ENCODE data around the gene COX18. TPM values are rescaled to one million over a fixed set of nuclear protein-coding genes. Genes with fewer than 3 reads are reported as not detected.

The COX18 gene
- total RNA-seq, 1 experiment from 2014 or later, result 20.5 TPM

DNA sequence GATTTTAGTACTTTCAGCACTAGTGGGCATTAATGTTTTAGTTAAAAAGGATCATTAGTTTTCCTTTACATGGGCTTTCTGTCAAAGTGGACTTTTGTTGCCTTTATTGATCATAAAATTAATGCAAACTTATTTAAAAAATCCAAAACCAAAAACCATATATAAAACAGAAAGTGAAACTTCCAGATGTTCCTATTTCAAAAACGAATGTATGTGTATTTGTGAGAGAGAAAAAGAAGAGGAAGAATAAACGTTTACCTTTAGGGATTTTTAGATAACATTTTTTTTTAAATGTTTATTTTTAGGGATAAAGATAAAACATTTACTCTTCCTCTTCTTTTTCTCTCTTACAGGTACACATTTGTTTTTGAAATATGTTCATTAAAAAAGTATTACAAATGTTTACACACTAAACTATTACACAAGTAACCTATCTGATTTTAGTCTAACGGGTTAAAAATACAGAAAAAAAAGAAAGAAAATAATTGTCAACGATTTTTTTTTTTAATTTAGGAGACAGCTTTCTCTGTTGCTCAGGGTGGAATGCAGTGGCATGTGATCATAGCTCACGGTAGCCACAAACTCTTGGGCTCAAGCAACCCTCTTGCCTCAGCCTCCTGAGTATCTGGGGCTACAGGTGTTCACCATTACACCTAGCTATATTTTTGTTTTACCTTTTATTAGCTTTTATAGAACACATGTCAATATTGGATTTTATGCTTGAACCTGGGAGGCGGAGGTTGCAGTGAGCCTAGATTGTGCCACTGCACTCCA lies 16.8 kb upstream of the COX18 start:
- no peak overlapping the region for H2BK15ac ChIP-seq (ENCODE audit: low read depth, low read length)
- H3K27me3 Mint-ChIP-seq (ENCODE audit: low read depth), result no peaks in the 10 kb centered on the region
- H3K23me2 ChIP-seq (ENCODE audit: insufficient read length, low read depth, low read length, poor library complexity, severe bottlenecking), result no peaks in the 10 kb centered on the region
- no peak overlapping the region for H2AK5ac ChIP-seq (ENCODE audit: insufficient read length, low read length)
- no peak overlapping the region for H3K4me2 ChIP-seq (ENCODE audit: insufficient read depth, insufficient read length, low read length)
- TF ChIP-seq CTCF (conservative IDR thresholded peaks at IDR 0.05), result no peak
- peaks cover 18 to 61% (median 45%) of the 10 kb centered on the region in 3 experiments for H3K36me3 Mint-ChIP-seq (ENCODE audit: insufficient read depth in 1 of 3, low read depth in 3 of 3)
- no peak overlapping the region for H4K5ac ChIP-seq (ENCODE audit: insufficient read length, low read depth, low read length)
- no peaks in the 10 kb centered on the region for H3K4me1 ChIP-seq (ENCODE audit: insufficient read depth, low read length)
- no peaks in the 10 kb centered on the region for H3K4me1 Mint-ChIP-seq
- no peaks in the 10 kb centered on the region for H3K9me3 ChIP-seq (ENCODE audit: control insufficient read depth, low read depth, low read length)
- no peak overlapping the region for H3K4ac ChIP-seq (ENCODE audit: low read depth, low read length)
- no peak overlapping the region for H3K14ac ChIP-seq (ENCODE audit: insufficient read depth, low read length)
- no peak overlapping the region for H3K18ac ChIP-seq (ENCODE audit: insufficient read length, low read depth, low read length)
- no peak overlapping the region for H3K27ac ChIP-seq (ENCODE audit: insufficient read length, low read depth, low read length)
- H3K4me3 Mint-ChIP-seq, result no peak overlapping the region
- no peaks in the 10 kb centered on the region for H3K79me2 ChIP-seq (ENCODE audit: insufficient read depth, low read length)
- no peaks in the 10 kb centered on the region for H4K20me1 ChIP-seq (ENCODE audit: control insufficient read depth, insufficient read depth, insufficient read length)
- no peak overlapping the region for H2BK12ac ChIP-seq (ENCODE audit: insufficient read length, low read depth, low read length)
- no peaks in the 10 kb centered on the region for H3K9me3 Mint-ChIP-seq
- no CpG with 5 or more reads among the region's 6 CpGs for WGBS (ENCODE audit: extremely low coverage, insufficient read length, low lambda C conversion rate)
- no peak overlapping the region for H2BK120ac ChIP-seq (ENCODE audit: low read depth, low read length, poor library complexity, severe bottlenecking)
- no peak overlapping the region for H3K27ac Mint-ChIP-seq
- H3T11ph ChIP-seq (ENCODE audit: low read length), result no peak overlapping the region
- no peak overlapping the region for H3K23ac ChIP-seq (ENCODE audit: insufficient read length, low read depth, low read length)
- no peak overlapping the region for H4K91ac ChIP-seq (ENCODE audit: insufficient read length, low read depth, low read length)
- no peak overlapping the region for H2BK20ac ChIP-seq (ENCODE audit: low read depth, low read length, poor library complexity, severe bottlenecking)
- H3K9ac ChIP-seq (ENCODE audit: extremely low read depth, insufficient read length, low read length), result no peak overlapping the region
- H3K79me1 ChIP-seq (ENCODE audit: insufficient read depth, low read depth, low read length, poor library complexity, severe bottlenecking), result no peaks in the 10 kb centered on the region
- H3K27me3 ChIP-seq (ENCODE audit: insufficient read depth, low read length), result no peaks in the 10 kb centered on the region
- no peak overlapping the region for H2AFZ ChIP-seq (ENCODE audit: low read length)
- DNase-seq, result no peak
- no peak overlapping the region for H4K8ac ChIP-seq (replicated peaks; ENCODE audit: insufficient read length, low read depth, low read length)
- H2BK5ac ChIP-seq (ENCODE audit: insufficient read length, low read length), result no peak overlapping the region
- H3K56ac ChIP-seq (ENCODE audit: insufficient read length, low read depth, low read length), result no peak overlapping the region
